B cell (primary cell): Measurements from ENCODE around the gene ZNF260.

Source experiments
- EZH2 ChIP-seq: IDR thresholded peaks from 2 replicates; pipeline ENCODE4 v1.6.1; 2012; ENCODE audit warnings: borderline replicate concordance, low read depth, mild to moderate bottlenecking, moderate library complexity, low read length; ENCODE audit not compliant: insufficient read depth, poor library complexity, severe bottlenecking
- TF ChIP-seq, protein P1 (sequence below): fragments of 200-600 bp; IDR thresholded peaks from one replicate; pipeline ENCODE4 v1.8.0; 2022; ENCODE audit warnings: antibody characterized with exemption, mild to moderate bottlenecking

DNA sequence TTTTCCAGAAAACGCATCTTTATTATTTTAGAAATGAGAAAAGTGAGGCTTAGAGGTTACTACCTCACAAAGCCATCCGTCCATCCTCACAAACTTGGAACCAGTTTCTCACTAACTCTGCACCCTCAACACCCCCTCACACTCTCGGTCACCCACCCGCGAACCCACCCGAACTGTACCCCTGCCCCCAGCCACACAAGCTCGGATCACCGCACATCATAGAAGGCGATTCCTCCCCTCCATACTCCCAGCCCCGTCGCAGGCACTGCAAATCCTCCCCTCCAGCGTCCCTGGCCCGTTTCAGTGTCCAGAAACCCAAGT is 238 bp downstream of the ZNF260 start:
- TF ChIP-seq, protein P1, sequence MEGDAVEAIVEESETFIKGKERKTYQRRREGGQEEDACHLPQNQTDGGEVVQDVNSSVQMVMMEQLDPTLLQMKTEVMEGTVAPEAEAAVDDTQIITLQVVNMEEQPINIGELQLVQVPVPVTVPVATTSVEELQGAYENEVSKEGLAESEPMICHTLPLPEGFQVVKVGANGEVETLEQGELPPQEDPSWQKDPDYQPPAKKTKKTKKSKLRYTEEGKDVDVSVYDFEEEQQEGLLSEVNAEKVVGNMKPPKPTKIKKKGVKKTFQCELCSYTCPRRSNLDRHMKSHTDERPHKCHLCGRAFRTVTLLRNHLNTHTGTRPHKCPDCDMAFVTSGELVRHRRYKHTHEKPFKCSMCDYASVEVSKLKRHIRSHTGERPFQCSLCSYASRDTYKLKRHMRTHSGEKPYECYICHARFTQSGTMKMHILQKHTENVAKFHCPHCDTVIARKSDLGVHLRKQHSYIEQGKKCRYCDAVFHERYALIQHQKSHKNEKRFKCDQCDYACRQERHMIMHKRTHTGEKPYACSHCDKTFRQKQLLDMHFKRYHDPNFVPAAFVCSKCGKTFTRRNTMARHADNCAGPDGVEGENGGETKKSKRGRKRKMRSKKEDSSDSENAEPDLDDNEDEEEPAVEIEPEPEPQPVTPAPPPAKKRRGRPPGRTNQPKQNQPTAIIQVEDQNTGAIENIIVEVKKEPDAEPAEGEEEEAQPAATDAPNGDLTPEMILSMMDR: no peak
- no peak for TF ChIP-seq EZH2
